ENCODE data around the gene HLA-E.
A peak's percentile ranks its signal among the peaks of the same experiment; 100 is the strongest.

The HLA-E gene

GRCh38 chr6:30541515-30542403 is 52.5 kb downstream of the HLA-E start:
- DNase-seq (ENCODE audit: low read depth) = peak; percentile 74

- DNase-seq (ENCODE audit: low read depth) = no peak
These were observed 53.1 kb downstream of the HLA-E start for GRCh38 chr6:30542404-30542725.

- DNase-seq (ENCODE audit: low read depth) = no peak
These were observed 53.6 kb downstream of the HLA-E start for GRCh38 chr6:30542915-30543314.

All from activated gamma-delta T cell treated with anti-CD3 and anti-CD28 coated beads, Interleukin-2, amount 50 U/mL, for 16 hours (primary cell).